GM12878 (cell line): ENCODE measurements around the gene USP36. TPM values are rescaled to one million over a fixed set of nuclear protein-coding genes. Genes with fewer than 3 reads are reported as not detected.

Experiments used
- ATAC-seq: fragments of 200-7000 bp; cut with Tn5 transposase; 3 replicates; pipeline ENCODE4 v1.9.1; 2020; ENCODE audit warnings: mild to moderate bottlenecking, moderate library complexity
- BruUV-seq: library from RNA; stranded (reverse); fragments of 400-500 nt; replicated peaks from 2 replicates; lab custom pipeline; 2021; lab: Mats Ljungman, UMichigan
- CTCF ChIA-PET: fragments of 300-600 bp; sonication (Branson Sonifier 250); formaldehyde crosslinking; extraction: SDS; loops from one replicate; lab custom pipeline; 2021; ENCODE audit warnings: inconsistent platforms; lab: Yijun Ruan, JAX
- POLR2A ChIA-PET: fragments of 350-600 bp; formaldehyde crosslinking; extraction: SDS; loops from one replicate; lab custom pipeline; 2021; ENCODE audit warnings: inconsistent platforms; lab: Charles Lee
- RAD21 ChIA-PET: fragments of 300-600 bp; sonication (Branson Sonifier 250); formaldehyde crosslinking; loops from one replicate; lab custom pipeline; 2023; ENCODE audit warnings: antibody characterized with exemption; ENCODE audit not compliant: unreplicated experiment; lab: Charles Lee
- SMC1A ChIA-PET: fragments of 300-600 bp; sonication (Branson Sonifier 250); formaldehyde crosslinking; loops from one replicate; lab custom pipeline; 2023; ENCODE audit not compliant: unreplicated experiment, uncharacterized antibody; lab: Charles Lee
- DNase-seq: peaks from one replicate; pipeline ENCODE4 v3.0.0-alpha.2; 2011; ENCODE audit warnings: low read depth, low spot score
- FAIRE-seq: peaks from 3 replicates; lab custom pipeline; 2011; peaks lifted over from hg19 to GRCh38; lab: Jason Lieb, UNC
- H2AFZ ChIP-seq: 2 replicates; pipeline ENCODE4 v1.6.0; 2011; ENCODE audit warnings: low read depth, low read length, control low read depth; ENCODE audit not compliant: control insufficient read depth
- H3K27ac ChIP-seq: 2 replicates; pipeline ENCODE4 v1.5.1; 2011; ENCODE audit warnings: control low read depth; ENCODE audit not compliant: control insufficient read depth, insufficient read depth
- H3K27me3 ChIP-seq, 2 experiments: replicated peaks in 1 of 2; 2 replicates each; pipeline versions ENCODE4 v1.6.0 to v1.6.1; 2011; ENCODE audit warnings: low read length in 1 of 2; ENCODE audit not compliant: control insufficient read depth in 2 of 2, insufficient read depth in 2 of 2
- H3K36me3 ChIP-seq, 2 experiments: 2 replicates each; pipeline ENCODE4 v1.5.1; 2011; ENCODE audit warnings: low read length in 1 of 2; ENCODE audit not compliant: control insufficient read depth in 2 of 2, insufficient read depth in 2 of 2
- H3K4me1 ChIP-seq: 2 replicates; pipeline ENCODE4 v1.6.1; 2011; ENCODE audit warnings: mild to moderate bottlenecking, low read length, moderate library complexity, mixed read lengths; ENCODE audit not compliant: control insufficient read depth, insufficient read depth
- H3K4me2 ChIP-seq: 2 replicates; pipeline ENCODE4 v1.6.0; 2011; ENCODE audit warnings: control low read depth; ENCODE audit not compliant: control insufficient read depth, insufficient read depth
- H3K4me3 ChIP-seq: fragments of 200-600 bp; sonication (generic); 2 replicates; pipeline ENCODE4 v1.5.1; 2016
- H3K79me2 ChIP-seq: 2 replicates; pipeline ENCODE4 v1.6.0; 2011; ENCODE audit warnings: low read length; ENCODE audit not compliant: control insufficient read depth, insufficient read depth
- H3K9ac ChIP-seq: 2 replicates; pipeline ENCODE4 v1.8.0; 2011; ENCODE audit warnings: low read length, control low read depth, mixed read lengths; ENCODE audit not compliant: control insufficient read depth, insufficient read depth
- H3K9me3 ChIP-seq: replicated peaks from 3 replicates; pipeline ENCODE4 v1.5.1; 2011; ENCODE audit warnings: mild to moderate bottlenecking, low read length; ENCODE audit not compliant: control insufficient read depth, insufficient read depth
- H4K20me1 ChIP-seq: 2 replicates; pipeline ENCODE4 v1.6.0; 2011; ENCODE audit not compliant: control insufficient read depth, insufficient read depth
- CBFB ChIP-seq: IDR thresholded peaks from 2 replicates; pipeline ENCODE4 v1.6.1; 2016; ENCODE audit warnings: antibody characterized with exemption, low read depth
- CREB1 ChIP-seq: IDR thresholded peaks from 2 replicates; pipeline ENCODE4 v1.6.1; 2012; ENCODE audit warnings: low read depth, mild to moderate bottlenecking, inconsistent platforms
- NFIC ChIP-seq: IDR thresholded peaks from 2 replicates; pipeline ENCODE4 v1.6.1; 2012; ENCODE audit warnings: low read depth, mild to moderate bottlenecking, inconsistent platforms, low read length, moderate library complexity
- NR2C2 ChIP-seq: IDR thresholded peaks from 2 replicates; pipeline ENCODE4 v1.6.1; 2011; ENCODE audit warnings: borderline replicate concordance, low read depth; ENCODE audit not compliant: control insufficient read depth, insufficient read length
- SMARCA5 ChIP-seq: fragments of 450-650 bp; IDR thresholded peaks from 2 replicates; pipeline ENCODE4 v1.6.1; 2017; ENCODE audit warnings: mild to moderate bottlenecking
- SMC3 ChIP-seq: IDR thresholded peaks from 2 replicates; pipeline ENCODE4 v1.6.1; 2011; ENCODE audit warnings: low read length, improper control_type of control experiment, borderline replicate concordance
- SP1 ChIP-seq: IDR thresholded peaks from one replicate; pipeline ENCODE4 v1.6.1; 2011; ENCODE audit warnings: low read depth, low read length
- SREBF2 ChIP-seq: IDR thresholded peaks from 2 replicates; pipeline ENCODE4 v1.6.1; 2012; ENCODE audit warnings: mild to moderate bottlenecking, low read length
- ZSCAN29 ChIP-seq: fragments of 450-650 bp; IDR thresholded peaks from 2 replicates; pipeline ENCODE4 v1.6.1; 2017; ENCODE audit warnings: mild to moderate bottlenecking, moderate library complexity
- WGBS: methylation state at CpG from one replicate; pipeline ENCODE4 v1.1.6; 2016; ENCODE audit warnings: low lambda C conversion rate; ENCODE audit not compliant: insufficient replicate concordance, insufficient coverage; ENCODE audit errors: missing lambda C conversion rate; 5-methylcytosine and 5-hydroxymethylcytosine counted together
- in situ Hi-C: fragments of 300-500 bp; cut with MboI; formaldehyde crosslinking; loops from 9 replicates; pipeline ENCODE4 v1.14.3; 2018; ENCODE audit warnings: mixed read lengths
- intact Hi-C: fragments of 100-400 bp; cut with micrococcal nuclease; formaldehyde crosslinking; loops from one replicate; pipeline ENCODE4 v1.14.2; 2022; ENCODE audit not compliant: unreplicated experiment
- polyA plus RNA-seq, 11 experiments: library from polyadenylated mRNA; depleted of rRNA in 4 of 11; unstranded in 6 of 11; stranded (reverse) in 5 of 11; fragments of >200 nt; fragmentation: Nextera tagmentation in 4 of 11; fragmentation: Illumina TruSeq in 1 of 11; extraction: Ambion mirVana in 4 of 11; extraction: Trizol in 1 of 11; gene quantifications; 1 replicate in 1 of 11; 2 replicates in 10 of 11; pipeline versions ENCODE4 v1.2.1 to v1.2.3, GENCODE V29; 2011 to 2016; ENCODE audit warnings: inconsistent platforms in 2 of 11, missing spikeins in 2 of 11, low read depth in 1 of 11
- total RNA-seq, 4 experiments: library from RNA; depleted of rRNA in 3 of 4; stranded (reverse); fragments of >200 nt in 3 of 4; fragmentation: Illumina TruSeq in 1 of 4; extraction: Trizol in 1 of 4; gene quantifications; 2 replicates each; pipeline versions ENCODE4 v1.2.1 to v1.2.3, GENCODE V29; 2013 to 2021
- TF ChIP-seq, protein P1 (sequence below): fragments of 450-650 bp; IDR thresholded peaks from 2 replicates; pipeline ENCODE4 v1.6.1; 2017; ENCODE audit warnings: mild to moderate bottlenecking, moderate library complexity

USP36 gene
- total and polyA plus RNA-seq, 10 of the 15 experiments (the other 5 are each of a cell fraction or from before 2014, with no cell fraction given) = 7.2 to 65.7 (median 33.6) TPM

DNA sequence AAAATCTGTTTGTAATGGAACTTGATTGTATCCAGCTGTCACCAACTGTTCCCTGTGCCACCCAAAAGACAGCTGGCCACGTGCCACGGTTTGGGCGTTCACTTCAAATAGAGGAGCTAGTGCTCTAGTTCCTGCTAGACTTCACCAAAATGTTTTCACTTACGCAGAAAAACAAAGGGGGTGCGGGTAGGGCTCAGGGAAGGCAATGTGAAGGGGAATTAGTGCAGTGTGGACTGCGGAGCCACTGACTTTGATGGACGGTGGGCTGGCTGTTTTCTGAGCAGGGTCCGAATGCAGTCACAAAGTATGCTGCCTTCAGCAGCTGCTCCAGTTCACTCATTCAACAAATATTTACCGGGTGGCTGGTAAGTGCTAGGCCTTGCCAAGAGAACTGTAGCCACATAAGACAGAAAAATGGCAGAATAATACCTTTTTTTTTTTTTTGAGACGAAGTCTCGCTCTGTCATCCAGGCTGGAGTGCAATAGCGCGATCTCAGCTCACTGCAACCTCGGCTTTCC lies 50.9 kb downstream of the USP36 start:
- SMC1A ChIA-PET = no interaction called here

More for the DNA sequence above, 50.9 kb downstream of the USP36 start:
- no peak overlapping the region for H3K4me2 ChIP-seq
- no peak overlapping the region for H3K27ac ChIP-seq
- no TSS peak for BruUV-seq
- CTCF ChIA-PET = interaction anchor here (0.9 kb wide), 1 partner anchor 17 kb away, joined by 3 read pairs; no protein-coding TSS in a partner anchor
- ATAC-seq = no peak
- H3K79me2 ChIP-seq = no peaks in the 10 kb centered on the region
- 90% methylated on average over 12 of the region's 14 CpGs for WGBS
- in situ Hi-C loops = no loop called here
- no peak overlapping the region for H3K4me3 ChIP-seq
- no peaks in the 10 kb centered on the region; a peak in 2 of 4 replicates for H3K36me3 ChIP-seq
- intact Hi-C loops = no loop called here
- TF ChIP-seq SMARCA5 = no peak
- TF ChIP-seq, protein P1, sequence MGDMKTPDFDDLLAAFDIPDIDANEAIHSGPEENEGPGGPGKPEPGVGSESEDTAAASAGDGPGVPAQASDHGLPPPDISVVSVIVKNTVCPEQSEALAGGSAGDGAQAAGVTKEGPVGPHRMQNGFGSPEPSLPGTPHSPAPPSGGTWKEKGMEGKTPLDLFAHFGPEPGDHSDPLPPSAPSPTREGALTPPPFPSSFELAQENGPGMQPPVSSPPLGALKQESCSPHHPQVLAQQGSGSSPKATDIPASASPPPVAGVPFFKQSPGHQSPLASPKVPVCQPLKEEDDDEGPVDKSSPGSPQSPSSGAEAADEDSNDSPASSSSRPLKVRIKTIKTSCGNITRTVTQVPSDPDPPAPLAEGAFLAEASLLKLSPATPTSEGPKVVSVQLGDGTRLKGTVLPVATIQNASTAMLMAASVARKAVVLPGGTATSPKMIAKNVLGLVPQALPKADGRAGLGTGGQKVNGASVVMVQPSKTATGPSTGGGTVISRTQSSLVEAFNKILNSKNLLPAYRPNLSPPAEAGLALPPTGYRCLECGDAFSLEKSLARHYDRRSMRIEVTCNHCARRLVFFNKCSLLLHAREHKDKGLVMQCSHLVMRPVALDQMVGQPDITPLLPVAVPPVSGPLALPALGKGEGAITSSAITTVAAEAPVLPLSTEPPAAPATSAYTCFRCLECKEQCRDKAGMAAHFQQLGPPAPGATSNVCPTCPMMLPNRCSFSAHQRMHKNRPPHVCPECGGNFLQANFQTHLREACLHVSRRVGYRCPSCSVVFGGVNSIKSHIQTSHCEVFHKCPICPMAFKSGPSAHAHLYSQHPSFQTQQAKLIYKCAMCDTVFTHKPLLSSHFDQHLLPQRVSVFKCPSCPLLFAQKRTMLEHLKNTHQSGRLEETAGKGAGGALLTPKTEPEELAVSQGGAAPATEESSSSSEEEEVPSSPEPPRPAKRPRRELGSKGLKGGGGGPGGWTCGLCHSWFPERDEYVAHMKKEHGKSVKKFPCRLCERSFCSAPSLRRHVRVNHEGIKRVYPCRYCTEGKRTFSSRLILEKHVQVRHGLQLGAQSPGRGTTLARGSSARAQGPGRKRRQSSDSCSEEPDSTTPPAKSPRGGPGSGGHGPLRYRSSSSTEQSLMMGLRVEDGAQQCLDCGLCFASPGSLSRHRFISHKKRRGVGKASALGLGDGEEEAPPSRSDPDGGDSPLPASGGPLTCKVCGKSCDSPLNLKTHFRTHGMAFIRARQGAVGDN = no peak
- no peak for TF ChIP-seq SREBF2
- no peak for TF ChIP-seq NR2C2
- TF ChIP-seq NFIC = no peak
- TF ChIP-seq ZSCAN29 = no peak
- no peak for TF ChIP-seq CREB1
- no peak for TF ChIP-seq CBFB
- no peak for TF ChIP-seq SP1
- TF ChIP-seq SMC3 = no peak
- no peak overlapping the region for H2AFZ ChIP-seq
- H4K20me1 ChIP-seq = no peaks in the 10 kb centered on the region
- no peak for DNase-seq
- POLR2A ChIA-PET = interaction anchor here (0.7 kb wide), 1 partner anchor 109 kb away, joined by 4 read pairs; no protein-coding TSS in a partner anchor
- no peak overlapping the region for H3K9ac ChIP-seq
- RAD21 ChIA-PET = no interaction called here
- H3K9me3 ChIP-seq = no peaks in the 10 kb centered on the region
- H3K27me3 ChIP-seq = no peaks in the 10 kb centered on the region
- no peaks in the 10 kb centered on the region for H3K4me1 ChIP-seq
- FAIRE-seq = no peak
